ENCODE measurements around the gene FIZ1. TPM values are rescaled to one million over a fixed set of nuclear protein-coding genes. Genes with fewer than 3 reads are reported as not detected.

Gene FIZ1
- total RNA-seq, 2 donors from 2014 or later: 14.8 to 16.4 TPM

GRCh38 chr19:55581145-55581822 is 18.0 kb downstream of the FIZ1 start:
- H3K9me3 ChIP-seq: no peaks in the 10 kb centered on the region
- peaks cover 14% of the 10 kb centered on the region for H3K4me1 ChIP-seq (replicated peaks)
- peaks cover 0 to 7% of the 10 kb centered on the region in 2 donors for H3K36me3 ChIP-seq
- no peaks in the 10 kb centered on the region for H3K27me3 ChIP-seq (replicated peaks; ENCODE audit: insufficient read depth)
- peak overlapping the region; percentile 88 to 94 for H3K27ac ChIP-seq
- no peak for DNase-seq (ENCODE audit: low spot score)
- WGBS: 26% methylated on average over 12 of the region's 12 CpGs
- H3K4me3 ChIP-seq: peak overlapping the region; percentile 86 to 97
- no peak for TF ChIP-seq POLR2AphosphoS5 (IDR thresholded peaks at IDR 0.05)
- TF ChIP-seq POLR2A (IDR thresholded peaks at IDR 0.05): no peak
- TF ChIP-seq, protein P1, sequence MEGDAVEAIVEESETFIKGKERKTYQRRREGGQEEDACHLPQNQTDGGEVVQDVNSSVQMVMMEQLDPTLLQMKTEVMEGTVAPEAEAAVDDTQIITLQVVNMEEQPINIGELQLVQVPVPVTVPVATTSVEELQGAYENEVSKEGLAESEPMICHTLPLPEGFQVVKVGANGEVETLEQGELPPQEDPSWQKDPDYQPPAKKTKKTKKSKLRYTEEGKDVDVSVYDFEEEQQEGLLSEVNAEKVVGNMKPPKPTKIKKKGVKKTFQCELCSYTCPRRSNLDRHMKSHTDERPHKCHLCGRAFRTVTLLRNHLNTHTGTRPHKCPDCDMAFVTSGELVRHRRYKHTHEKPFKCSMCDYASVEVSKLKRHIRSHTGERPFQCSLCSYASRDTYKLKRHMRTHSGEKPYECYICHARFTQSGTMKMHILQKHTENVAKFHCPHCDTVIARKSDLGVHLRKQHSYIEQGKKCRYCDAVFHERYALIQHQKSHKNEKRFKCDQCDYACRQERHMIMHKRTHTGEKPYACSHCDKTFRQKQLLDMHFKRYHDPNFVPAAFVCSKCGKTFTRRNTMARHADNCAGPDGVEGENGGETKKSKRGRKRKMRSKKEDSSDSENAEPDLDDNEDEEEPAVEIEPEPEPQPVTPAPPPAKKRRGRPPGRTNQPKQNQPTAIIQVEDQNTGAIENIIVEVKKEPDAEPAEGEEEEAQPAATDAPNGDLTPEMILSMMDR (IDR thresholded peaks at IDR 0.05): no peak
- intact Hi-C loops (cut with DNase I): loop anchor here (5.0 kb wide), 1 partner anchor 64 kb away; no protein-coding TSS in a partner anchor

GRCh38 chr19:55580628-55581144 is 18.6 kb downstream of the FIZ1 start, which contains the start of gene ZNF579:
Gene ZNF579 (minus strand): TSS chr19:55580848. CDS start chr19:55579639, 1,209 bp downstream.
- Histone ChIP-seq H3K4me1 (replicated peaks) (peaks cover 14% of the 10 kb centered on the region), H3K9me3 (no peaks in the 10 kb centered on the region), H3K27me3 (replicated peaks; ENCODE audit: insufficient read depth) (no peaks in the 10 kb centered on the region), H3K4me3 (peak within 1 kb of the TSS; percentile 86 to 97), H3K27ac (peak within 1 kb of the TSS; percentile 88 to 94), H3K36me3 (peaks cover 0 to 7% of the 10 kb centered on the region in 2 donors)
- 2% methylated on average over 16 of the region's 24 CpGs for WGBS
- DNase-seq (ENCODE audit: low spot score): peak; percentile 76
- intact Hi-C loops (cut with DNase I): loop anchor here (5.0 kb wide), 1 partner anchor 63 kb away; no protein-coding TSS in a partner anchor
- TF ChIP-seq POLR2AphosphoS5 (IDR thresholded peaks at IDR 0.05) (peak; percentile 73), POLR2A (IDR thresholded peaks at IDR 0.05) (no peak)

DNA sequence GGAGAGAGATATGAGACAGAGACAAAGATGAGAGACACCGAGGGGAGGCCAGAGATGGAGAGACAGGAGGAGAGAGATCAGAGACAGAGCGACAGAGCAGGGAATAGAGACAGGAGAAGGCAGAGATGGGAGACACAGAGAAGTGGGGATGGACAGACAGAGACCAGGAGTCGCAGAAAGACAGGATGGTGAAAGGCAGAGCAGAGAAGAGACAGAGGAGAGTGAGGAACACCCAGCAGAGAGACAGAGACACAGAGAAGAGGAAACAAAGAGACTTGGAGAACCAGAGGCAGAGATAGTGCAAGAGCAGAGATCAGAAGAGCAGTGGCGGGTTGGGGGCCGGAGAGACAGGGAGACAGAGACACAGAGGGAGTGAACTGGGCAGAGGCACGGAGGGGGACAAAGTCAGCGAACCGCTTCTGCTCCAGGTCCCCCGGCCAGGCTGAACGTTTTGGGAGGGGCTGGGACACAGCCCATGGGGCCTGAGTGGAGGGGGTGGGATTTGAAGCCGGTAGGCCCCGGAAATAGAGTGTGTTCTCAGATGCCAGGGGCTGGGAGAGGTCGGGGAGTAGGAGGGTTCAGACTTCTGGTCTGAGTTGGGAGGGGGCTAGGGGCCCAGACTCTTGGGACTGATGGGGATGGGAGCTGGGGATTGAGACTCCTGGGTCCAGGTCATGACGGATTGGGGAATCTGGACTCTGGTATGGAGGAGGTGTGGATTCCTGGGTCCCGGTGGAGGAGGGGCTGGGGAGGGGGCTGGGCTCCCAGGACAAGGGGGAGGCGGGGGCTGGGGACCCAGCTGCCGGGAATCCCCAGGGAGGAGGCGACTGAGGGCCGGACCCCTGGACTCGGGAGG is 19.3 kb downstream of the FIZ1 start:
- 8% methylated on average over 20 of the region's 20 CpGs for WGBS
- Histone ChIP-seq H3K27me3 (replicated peaks; ENCODE audit: insufficient read depth) (no peaks in the 10 kb centered on the region), H3K4me3 (peak overlapping the region; percentile 86 to 97), H3K36me3 (peaks cover 0 to 7% of the 10 kb centered on the region in 2 donors), H3K9me3 (no peaks in the 10 kb centered on the region), H3K27ac (peak overlapping the region; percentile 88 to 94), H3K4me1 (replicated peaks) (peaks cover 14% of the 10 kb centered on the region)
- DNase-seq (ENCODE audit: low spot score): no peak
- intact Hi-C loops (cut with DNase I): loop anchor here (5.0 kb wide), 1 partner anchor 63 kb away; no protein-coding TSS in a partner anchor
- TF ChIP-seq, protein P1 (IDR thresholded peaks at IDR 0.05): no peak
- no peak for TF ChIP-seq POLR2A (IDR thresholded peaks at IDR 0.05)
- TF ChIP-seq POLR2AphosphoS5 (IDR thresholded peaks at IDR 0.05): no peak

DNA sequence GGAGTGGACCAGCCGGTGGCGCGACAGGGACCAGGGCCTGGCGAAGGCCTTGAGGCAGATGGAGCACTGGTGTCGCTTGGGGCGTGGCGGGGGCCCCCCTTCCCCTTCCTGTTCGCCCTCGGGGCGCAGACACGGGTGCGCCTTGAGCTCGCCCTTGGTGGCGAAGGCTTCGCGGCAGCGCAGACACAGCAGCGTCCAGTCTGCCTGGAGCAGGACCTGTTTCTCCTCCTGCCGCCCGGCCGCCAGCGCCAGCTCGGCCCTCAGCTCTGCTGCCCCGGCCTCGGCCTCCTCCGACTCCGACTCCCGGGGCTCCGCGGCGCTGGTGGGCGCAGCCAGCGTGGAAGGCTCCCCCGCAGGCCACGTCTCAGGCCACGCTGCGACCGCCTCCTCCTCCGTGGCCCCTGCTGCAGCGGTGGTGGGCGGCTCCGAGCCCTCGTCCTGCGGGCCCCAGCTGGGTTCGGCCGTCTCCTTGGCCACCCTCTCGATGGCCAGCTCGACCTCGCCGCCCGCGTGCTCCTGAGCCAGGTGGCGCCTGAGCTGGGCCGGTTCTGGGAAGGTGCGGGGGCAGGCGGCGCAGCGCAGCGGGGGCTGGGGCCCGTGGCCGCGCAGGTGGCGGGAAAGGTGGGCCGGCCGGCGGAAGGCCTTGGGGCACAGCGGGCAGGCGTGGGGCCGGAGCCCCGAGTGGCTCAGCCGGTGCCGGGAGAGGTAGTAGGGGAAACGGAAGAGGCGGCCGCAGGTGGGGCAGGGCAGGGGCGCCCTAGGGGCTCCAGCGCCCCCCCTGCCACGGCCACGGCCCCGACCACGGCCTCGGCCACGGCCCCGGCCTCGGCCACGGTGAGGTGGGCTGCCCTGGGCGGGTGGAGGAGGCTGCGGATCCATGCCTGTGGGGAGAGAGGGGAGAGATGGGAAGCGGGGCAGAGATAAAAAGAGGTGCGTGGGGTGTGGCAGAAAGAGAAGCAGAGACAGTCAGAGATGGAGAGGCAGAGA is 20.3 kb downstream of the FIZ1 start:
- TF ChIP-seq, protein P1 (IDR thresholded peaks at IDR 0.05): no peak
- intact Hi-C loops (cut with DNase I): no loop called here

More for the DNA sequence above, 20.3 kb downstream of the FIZ1 start:
- WGBS: 92% methylated on average over 74 of the region's 90 CpGs
- no peaks in the 10 kb centered on the region for H3K9me3 ChIP-seq
- H3K36me3 ChIP-seq: peaks cover 0 to 7% of the 10 kb centered on the region in 2 donors
- H3K4me3 ChIP-seq: peak overlapping the region in 1 of 2 donors; percentile 86
- no peak overlapping the region for H3K27ac ChIP-seq
- no peaks in the 10 kb centered on the region for H3K27me3 ChIP-seq (replicated peaks; ENCODE audit: insufficient read depth)
- H3K4me1 ChIP-seq (replicated peaks): peaks cover 14% of the 10 kb centered on the region
- DNase-seq (ENCODE audit: low spot score): no peak
